Measurements from ENCODE around the gene PPP6R3.
A peak's percentile ranks its signal among the peaks of the same experiment; 100 is the strongest.

- TF ChIP-seq, protein P1, sequence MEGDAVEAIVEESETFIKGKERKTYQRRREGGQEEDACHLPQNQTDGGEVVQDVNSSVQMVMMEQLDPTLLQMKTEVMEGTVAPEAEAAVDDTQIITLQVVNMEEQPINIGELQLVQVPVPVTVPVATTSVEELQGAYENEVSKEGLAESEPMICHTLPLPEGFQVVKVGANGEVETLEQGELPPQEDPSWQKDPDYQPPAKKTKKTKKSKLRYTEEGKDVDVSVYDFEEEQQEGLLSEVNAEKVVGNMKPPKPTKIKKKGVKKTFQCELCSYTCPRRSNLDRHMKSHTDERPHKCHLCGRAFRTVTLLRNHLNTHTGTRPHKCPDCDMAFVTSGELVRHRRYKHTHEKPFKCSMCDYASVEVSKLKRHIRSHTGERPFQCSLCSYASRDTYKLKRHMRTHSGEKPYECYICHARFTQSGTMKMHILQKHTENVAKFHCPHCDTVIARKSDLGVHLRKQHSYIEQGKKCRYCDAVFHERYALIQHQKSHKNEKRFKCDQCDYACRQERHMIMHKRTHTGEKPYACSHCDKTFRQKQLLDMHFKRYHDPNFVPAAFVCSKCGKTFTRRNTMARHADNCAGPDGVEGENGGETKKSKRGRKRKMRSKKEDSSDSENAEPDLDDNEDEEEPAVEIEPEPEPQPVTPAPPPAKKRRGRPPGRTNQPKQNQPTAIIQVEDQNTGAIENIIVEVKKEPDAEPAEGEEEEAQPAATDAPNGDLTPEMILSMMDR (conservative IDR thresholded peaks at IDR 0.05 in 1 of 2, IDR thresholded peaks at IDR 0.05 in 1 of 2; ENCODE audit: extremely low read depth in 1 of 2, insufficient read depth in 1 of 2, low read depth in 1 of 2, low read length in 2 of 2), result peak; percentile 89 to 92
- TF ChIP-seq EZH2 (IDR thresholded peaks at IDR 0.05; ENCODE audit: borderline replicate concordance, low read length), result no peak
These were observed 13.3 kb upstream of the PPP6R3 start for GRCh38 chr11:68447015-68447801.
